HEK293T (cell line): ENCODE measurements around the gene STRADA.

ENCODE experiments used
- CTCF ChIA-PET: fragments of 350-600 bp; formaldehyde crosslinking; extraction: SDS; loops from one replicate; lab custom pipeline; 2021; ENCODE audit warnings: antibody characterized with exemption, inconsistent platforms; lab: Yijun Ruan, JAX
- POLR2A ChIA-PET: fragments of 350-600 bp; formaldehyde crosslinking; extraction: SDS; loops from one replicate; lab custom pipeline; 2020; ENCODE audit warnings: antibody characterized with exemption, inconsistent platforms; lab: Yijun Ruan, JAX
- DNase-seq: peaks from one replicate; pipeline ENCODE4 v3.0.0; 2012; ENCODE audit warnings: mixed read lengths; ENCODE audit errors: extremely low spot score
- ARNT ChIP-seq: fragments of 450-650 bp; IDR thresholded peaks from 2 replicates; pipeline ENCODE4 v1.6.1; 2017; ENCODE audit warnings: mild to moderate bottlenecking
- BHLHE40 ChIP-seq: fragments of 450-650 bp; IDR thresholded peaks from 2 replicates; pipeline ENCODE4 v1.6.1; 2016; ENCODE audit warnings: mild to moderate bottlenecking, moderate library complexity, borderline replicate concordance
- CTBP1 ChIP-seq: fragments of 450-650 bp; IDR thresholded peaks from 2 replicates; pipeline ENCODE4 v1.6.1; 2016; ENCODE audit warnings: borderline replicate concordance
- ELF4 ChIP-seq: fragments of 450-650 bp; IDR thresholded peaks from 2 replicates; pipeline ENCODE4 v1.6.1; 2017; ENCODE audit warnings: antibody characterized with exemption
- FOXA1 ChIP-seq: fragments of 450-650 bp; IDR thresholded peaks from 2 replicates; pipeline ENCODE4 v1.6.1; 2016; ENCODE audit warnings: mild to moderate bottlenecking
- FOXK2 ChIP-seq: fragments of 450-650 bp; IDR thresholded peaks from 2 replicates; pipeline ENCODE4 v1.6.1; 2016; ENCODE audit warnings: mild to moderate bottlenecking
- FOXM1 ChIP-seq: fragments of 450-650 bp; IDR thresholded peaks from 2 replicates; pipeline ENCODE4 v1.6.1; 2017; ENCODE audit warnings: mild to moderate bottlenecking, borderline replicate concordance
- HDGF ChIP-seq: fragments of 450-650 bp; IDR thresholded peaks from 2 replicates; pipeline ENCODE4 v1.6.1; 2017; ENCODE audit warnings: antibody characterized with exemption, borderline replicate concordance
- L3MBTL2 ChIP-seq: fragments of 450-650 bp; conservative IDR thresholded peaks from 2 replicates; pipeline ENCODE4 v1.6.1; 2016; ENCODE audit warnings: mild to moderate bottlenecking
- LEF1 ChIP-seq: fragments of 450-650 bp; IDR thresholded peaks from 2 replicates; pipeline ENCODE4 v1.6.1; 2017; ENCODE audit warnings: mild to moderate bottlenecking, borderline replicate concordance
- NFRKB ChIP-seq: fragments of 450-650 bp; IDR thresholded peaks from 2 replicates; pipeline ENCODE4 v1.6.1; 2016; ENCODE audit warnings: mild to moderate bottlenecking, moderate library complexity
- SP1 ChIP-seq: fragments of 450-650 bp; IDR thresholded peaks from 2 replicates; pipeline ENCODE4 v1.6.1; 2017
- SUZ12 ChIP-seq: fragments of 450-650 bp; IDR thresholded peaks from 2 replicates; pipeline ENCODE4 v1.6.1; 2016; ENCODE audit warnings: mild to moderate bottlenecking
- TARDBP ChIP-seq: fragments of 450-650 bp; IDR thresholded peaks from 2 replicates; pipeline ENCODE4 v1.6.1; 2016
- ZNF384 ChIP-seq: fragments of 450-650 bp; IDR thresholded peaks from 2 replicates; pipeline ENCODE4 v1.6.1; 2016
- TF ChIP-seq, protein P1 (sequence below): fragments of 450-650 bp; IDR thresholded peaks from 2 replicates; pipeline ENCODE4 v1.6.1; 2016

The STRADA gene

DNA sequence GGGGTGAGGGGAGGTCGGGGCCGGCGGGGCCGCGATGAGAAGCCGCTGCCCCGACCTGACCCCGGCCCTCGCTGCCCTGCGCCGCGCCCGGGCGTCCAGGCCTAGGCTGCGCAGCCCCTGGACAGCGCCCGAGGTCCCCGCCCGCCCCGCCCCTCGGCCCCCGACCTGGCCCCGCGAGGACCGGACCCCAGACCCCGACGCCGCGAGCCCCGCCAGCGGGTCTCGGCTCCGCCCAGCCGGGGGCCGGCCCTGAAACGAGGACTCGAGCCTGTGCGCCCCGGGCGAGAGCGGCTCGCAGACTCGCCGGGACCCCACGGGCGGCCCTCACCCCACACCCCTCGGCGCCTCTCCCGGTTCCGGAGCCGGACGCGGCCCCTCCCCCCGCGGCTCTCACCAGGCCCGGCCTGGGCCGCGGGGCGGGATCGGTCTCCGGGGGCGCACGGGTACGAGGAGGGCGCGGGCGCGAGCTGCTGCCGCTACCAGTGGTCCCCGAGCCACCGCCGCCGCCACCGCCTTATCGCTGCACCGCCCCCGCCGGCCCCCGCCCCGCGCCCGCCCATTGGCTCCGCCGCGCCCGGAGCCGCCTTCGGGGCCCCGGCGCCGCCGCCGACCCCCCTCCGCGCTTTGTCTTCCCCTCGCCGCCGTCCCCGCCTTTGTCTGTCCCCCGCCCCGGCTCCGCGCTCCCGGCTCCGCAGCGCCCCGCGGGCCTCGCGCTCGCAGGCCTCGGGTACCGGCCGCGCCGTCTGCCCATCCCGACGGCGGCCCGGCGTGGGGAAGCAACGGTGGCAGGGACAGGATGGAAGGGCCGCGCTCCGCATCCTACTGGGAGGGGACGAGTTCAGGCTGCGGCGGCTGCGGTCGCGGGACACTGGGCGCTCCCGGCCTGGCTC, 41.7 kb downstream of the STRADA start, which contains the start of gene LIMD2:
Gene LIMD2, minus strand, starts transcription at position 488 of the 890 bp plus-strand sequence. CDS start 827 bp downstream, outside the sequence.
- TF ChIP-seq CTBP1 (no peak), SP1 (no peak)
- CTCF ChIA-PET: no interaction called here
- POLR2A ChIA-PET: interaction anchor here (1.1 to 3.6 kb wide), 4 partner anchors 17 to 81 kb away, joined by 3 to 17 read pairs (median 5); partner anchors contain the start of genes CCDC47 and DDX42
- DNase-seq: peak; percentile 69

DNA sequence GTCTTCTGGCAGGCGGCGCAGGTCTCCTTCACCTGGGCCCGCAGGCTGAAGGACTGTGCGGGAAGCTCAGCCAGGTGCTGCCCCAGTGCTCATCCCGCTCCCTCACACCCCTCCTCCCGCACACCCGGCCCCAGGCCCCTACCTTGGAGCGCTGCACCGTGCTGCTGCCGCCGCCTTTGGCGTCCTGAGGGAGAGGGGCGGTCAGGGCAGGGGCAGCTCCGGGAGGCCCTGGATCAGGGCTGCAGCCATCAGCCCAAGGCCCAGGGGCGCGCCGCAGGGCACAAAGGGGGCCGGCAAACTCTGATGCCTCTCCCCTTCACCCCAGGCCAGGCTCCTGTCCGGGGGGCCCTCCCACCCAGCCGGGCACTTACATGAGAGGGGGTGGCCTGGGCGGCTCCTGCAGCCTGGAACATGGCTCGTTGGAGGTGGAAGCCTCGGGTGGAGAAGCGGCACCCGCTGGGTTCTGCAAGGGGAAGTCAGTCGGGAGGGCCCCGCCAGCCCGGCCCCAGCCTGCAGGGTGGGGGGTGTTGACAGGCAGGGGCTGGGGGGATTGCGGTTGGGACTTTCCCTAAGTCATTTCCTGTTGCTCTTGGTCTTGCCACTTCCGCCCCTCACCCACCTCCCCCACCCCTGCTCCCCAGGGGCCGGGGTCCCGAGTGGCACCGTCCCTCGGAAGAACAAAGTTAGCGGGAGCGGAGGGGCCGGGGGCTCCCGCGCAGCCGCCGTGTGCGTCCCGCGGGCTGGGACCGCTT, 42.5 kb downstream of the STRADA start:
- TF ChIP-seq FOXK2 (no peak), CTBP1 (no peak), FOXM1 (no peak), TARDBP (no peak), FOXA1 (no peak), SP1 (no peak), BHLHE40 (no peak), ZNF384 (no peak), LEF1 (no peak), NFRKB (no peak), SUZ12 (no peak)
- DNase-seq: no peak
- ChIA-PET CTCF (interaction anchor here (1.1 to 1.2 kb wide), 2 partner anchors 23 to 121 kb away, joined by 3 to 5 read pairs; no protein-coding TSS in a partner anchor), POLR2A (interaction anchor here (1.1 to 3.6 kb wide), 6 partner anchors 23 to 77 kb away, joined by 4 to 17 read pairs (median 6); partner anchors contain the start of genes CCDC47, DDX42 and MAP3K3)

DNA sequence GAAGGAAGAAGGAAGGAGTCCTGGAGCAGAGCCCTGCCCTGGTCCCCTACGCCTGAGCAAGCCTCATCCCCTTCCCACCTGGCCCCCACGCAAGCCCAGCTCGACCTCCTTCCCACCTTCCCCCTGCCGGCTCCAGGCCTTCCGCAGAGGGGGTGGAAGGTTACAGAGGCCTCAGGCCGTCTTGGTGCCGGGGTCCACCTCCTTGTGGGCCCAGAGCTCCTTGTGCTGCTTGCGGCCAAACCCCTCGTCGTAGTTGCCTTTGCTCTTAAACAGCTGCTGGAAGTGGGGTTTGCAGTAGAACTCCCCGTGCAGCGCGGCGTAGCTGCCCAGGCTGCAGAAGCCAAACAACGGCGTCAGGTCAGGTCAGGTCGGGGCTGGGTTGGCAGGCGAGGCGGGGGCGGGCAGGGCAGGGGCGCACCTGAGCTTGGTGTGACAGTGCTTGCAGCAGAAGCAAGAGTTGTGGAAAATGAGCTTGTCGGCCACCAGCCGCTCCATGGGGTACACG, 43.2 kb downstream of the STRADA start:
- ChIA-PET POLR2A (interaction anchor here (1.1 to 2.7 kb wide), 4 partner anchors 23 to 77 kb away, joined by 4 to 8 read pairs (median 5); partner anchors contain the start of genes CCDC47 and MAP3K3), CTCF (interaction anchor here (0.5 to 1.6 kb wide), 6 partner anchors 10 to 128 kb away, joined by 3 to 13 read pairs (median 4); partner anchors contain the start of gene PSMC5)
- TF ChIP-seq SP1 (no peak), FOXA1 (no peak), FOXM1 (no peak)
- no peak for DNase-seq

DNA sequence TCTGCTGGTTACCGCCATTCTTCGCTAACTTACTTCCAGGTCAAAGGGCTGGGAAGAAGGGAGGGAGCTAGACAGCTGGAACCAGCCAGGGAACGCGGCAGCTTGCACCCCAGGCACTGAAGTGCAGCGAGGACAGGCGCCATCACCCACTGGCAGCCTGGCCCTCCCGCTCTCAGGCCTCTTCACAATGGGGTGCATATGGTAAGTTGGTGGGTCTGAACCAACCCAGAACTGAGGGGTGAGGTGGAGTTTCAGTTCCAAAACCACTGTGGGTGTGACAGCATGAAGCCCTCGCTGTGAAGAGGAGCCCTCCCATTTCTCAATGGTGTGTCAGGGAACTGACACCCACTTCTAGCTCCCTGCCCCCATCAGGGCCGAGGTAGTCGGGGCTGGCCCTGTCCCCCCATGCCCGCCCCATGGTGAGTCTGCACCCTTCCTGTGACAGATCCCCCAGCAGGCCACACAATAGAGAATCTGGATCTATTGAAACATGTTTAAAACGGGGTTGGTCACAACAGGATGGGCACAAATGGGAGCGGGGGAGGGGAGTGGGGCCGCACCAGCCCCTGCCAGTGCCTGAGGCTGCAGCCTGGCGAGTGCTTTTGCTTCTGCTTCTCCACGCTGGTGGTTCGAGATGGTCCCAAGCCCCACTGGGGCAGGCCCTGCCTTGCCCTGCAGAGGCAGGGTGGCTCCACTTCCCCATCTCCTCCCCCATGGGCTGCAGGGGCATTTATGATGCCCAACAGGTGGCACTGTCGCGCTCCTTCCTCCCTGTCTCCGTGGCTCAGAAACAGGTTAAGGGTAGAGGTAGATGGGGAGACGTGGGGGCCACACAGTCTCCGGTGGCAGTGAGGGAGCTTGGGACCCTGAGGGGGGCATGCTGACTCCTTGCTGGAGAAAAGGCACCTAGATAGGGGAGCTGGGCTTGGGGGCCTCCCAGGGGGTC, 44.0 kb downstream of the STRADA start:
- ChIA-PET POLR2A (interaction anchor here (0.5 to 2.7 kb wide), 4 partner anchors 22 to 76 kb away, joined by 3 to 8 read pairs (median 5); partner anchors contain the start of genes CCDC47 and MAP3K3), CTCF (interaction anchor here (0.5 to 1.6 kb wide), 10 partner anchors 9 to 605 kb away, joined by 3 to 13 read pairs (median 3); partner anchors contain the start of gene PSMC5)
- no peak for TF ChIP-seq ARNT
- TF ChIP-seq LEF1: no peak
- TF ChIP-seq L3MBTL2: no peak
- no peak for TF ChIP-seq BHLHE40
- no peak for TF ChIP-seq SP1
- no peak for TF ChIP-seq NFRKB
- no peak for TF ChIP-seq TARDBP
- TF ChIP-seq, protein P1, sequence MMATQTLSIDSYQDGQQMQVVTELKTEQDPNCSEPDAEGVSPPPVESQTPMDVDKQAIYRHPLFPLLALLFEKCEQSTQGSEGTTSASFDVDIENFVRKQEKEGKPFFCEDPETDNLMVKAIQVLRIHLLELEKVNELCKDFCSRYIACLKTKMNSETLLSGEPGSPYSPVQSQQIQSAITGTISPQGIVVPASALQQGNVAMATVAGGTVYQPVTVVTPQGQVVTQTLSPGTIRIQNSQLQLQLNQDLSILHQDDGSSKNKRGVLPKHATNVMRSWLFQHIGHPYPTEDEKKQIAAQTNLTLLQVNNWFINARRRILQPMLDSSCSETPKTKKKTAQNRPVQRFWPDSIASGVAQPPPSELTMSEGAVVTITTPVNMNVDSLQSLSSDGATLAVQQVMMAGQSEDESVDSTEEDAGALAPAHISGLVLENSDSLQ: no peak
- no peak for TF ChIP-seq FOXA1
- TF ChIP-seq ELF4: no peak
- no peak for TF ChIP-seq ZNF384
- TF ChIP-seq FOXM1: no peak

DNA sequence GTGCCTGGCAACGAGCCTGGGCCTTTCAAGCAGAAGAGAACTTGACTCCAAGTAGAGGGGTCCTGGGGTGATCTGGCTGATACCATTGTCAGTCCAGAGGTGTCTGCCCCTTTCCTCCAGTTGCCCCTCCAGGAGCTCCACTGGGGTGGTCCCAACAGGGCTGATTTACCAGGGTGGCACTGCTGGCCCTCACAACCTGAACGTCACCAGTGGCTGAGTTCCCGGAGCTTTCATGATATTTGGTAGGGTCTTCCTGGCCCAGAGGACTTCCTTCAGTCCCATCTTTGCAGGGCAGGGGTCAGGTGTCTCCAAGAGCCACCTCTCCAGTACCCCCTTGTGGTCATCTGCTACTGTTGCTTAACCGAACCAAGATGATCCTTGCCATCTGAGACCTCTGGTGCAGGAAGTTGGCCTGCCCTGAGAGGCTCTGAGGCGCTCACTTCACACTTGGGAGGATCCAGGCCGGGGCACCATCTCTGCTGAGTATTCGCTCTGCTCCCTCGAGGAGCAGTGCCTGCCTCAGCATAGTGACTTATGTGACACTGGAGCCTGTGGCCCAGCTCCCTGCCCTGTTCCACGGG, 45.1 kb downstream of the STRADA start:
- DNase-seq: peak; percentile 63
- CTCF ChIA-PET: interaction anchor here (1.2 to 1.6 kb wide), 3 partner anchors 9 to 145 kb away, joined by 3 to 4 read pairs (median 3); no protein-coding TSS in a partner anchor
- POLR2A ChIA-PET: interaction anchor here (1.4 to 2.7 kb wide), 2 partner anchors 21 to 74 kb away, joined by 3 to 8 read pairs; partner anchors contain the start of gene MAP3K3
- TF ChIP-seq SP1 (no peak), FOXM1 (no peak), HDGF (no peak), CTBP1 (no peak), NFRKB (no peak), SUZ12 (no peak), ELF4 (no peak), LEF1 (no peak), ZNF384 (no peak), TARDBP (no peak), BHLHE40 (no peak), L3MBTL2 (no peak), ARNT (no peak)
- TF ChIP-seq, protein P1: no peak

More for the DNA sequence above, 44.0 kb downstream of the STRADA start:
- DNase-seq: peak; percentile 68
